ENCODE measurements around the gene EFCAB14.
"Not testable (repeated sequence)": the region's sequence is repeated elsewhere in the genome, so short reads cannot be mapped to it uniquely, and the experiment has no call there.

Gene EFCAB14

DNA sequence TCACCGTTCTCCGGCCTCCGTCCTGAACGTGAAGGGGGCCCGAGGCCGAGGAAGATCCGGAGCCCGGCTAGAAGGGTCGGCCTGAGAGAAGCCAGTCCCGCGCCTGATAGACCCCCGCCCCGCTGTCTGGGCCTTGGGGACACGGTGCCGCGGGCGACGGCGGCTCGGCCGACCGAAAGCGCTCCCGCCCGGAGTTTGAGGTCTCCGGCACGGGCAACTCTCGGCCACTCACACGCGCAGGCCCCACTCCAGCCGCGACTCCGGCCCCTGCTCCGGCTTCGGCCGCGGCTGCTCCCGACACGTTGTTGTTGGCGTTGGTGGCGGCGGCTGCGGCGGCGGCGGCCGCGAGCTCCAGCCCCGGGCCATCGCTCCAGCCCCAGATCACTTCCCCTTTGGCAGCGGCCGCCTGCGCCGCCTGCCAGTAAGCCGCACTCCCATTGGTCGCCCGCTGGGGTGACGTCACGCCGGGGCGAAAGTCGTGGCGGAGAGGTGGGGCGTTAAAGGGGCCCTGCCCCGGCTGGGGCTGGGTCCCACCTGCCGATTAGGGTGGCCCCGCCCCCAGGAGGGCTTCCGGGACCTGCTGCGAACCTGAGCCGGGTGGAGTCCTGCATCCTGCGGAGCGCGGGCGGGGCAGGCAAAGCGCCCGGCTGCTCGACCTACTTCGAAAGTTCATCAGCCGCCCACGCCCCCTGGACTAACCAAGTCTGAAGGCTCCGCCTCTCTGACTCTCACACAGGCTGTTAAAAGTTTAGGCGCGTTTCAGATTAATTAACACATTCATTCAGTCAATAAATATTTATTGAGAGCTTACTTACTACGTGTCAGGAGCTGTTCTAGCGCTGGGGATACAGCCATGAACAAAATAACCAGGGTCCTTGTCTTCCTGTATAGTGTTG is at the start of gene EFCAB14:
TSS of gene EFCAB14 (minus strand) at position 388 of the 896 bp plus-strand sequence. CDS start 1,027 bp downstream, outside the sequence.
- H3K27me3 Mint-ChIP-seq, result no peaks in the 10 kb centered on the region

DNA sequence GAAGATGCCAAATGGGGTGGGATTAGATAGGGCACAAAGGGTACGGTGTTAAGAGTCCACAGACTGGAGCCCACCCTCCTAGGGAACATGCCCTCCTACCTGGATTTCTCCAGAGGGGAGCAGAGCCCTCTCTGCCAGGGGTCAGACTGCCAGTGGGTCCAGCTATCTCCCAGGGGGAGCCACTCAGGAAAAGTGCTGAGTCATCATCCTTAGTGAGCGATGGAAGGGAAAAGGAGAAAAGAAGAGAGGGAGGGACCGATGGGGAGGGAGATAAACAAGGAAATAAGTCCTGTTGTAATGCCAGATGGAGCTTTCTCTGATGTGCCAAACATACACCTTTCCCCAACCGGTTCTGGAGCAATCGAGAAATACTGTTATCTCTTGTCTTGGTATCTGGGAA is 49.5 kb upstream of the EFCAB14 start:
- H3K4me3 Mint-ChIP-seq, result no peak overlapping the region
- no peaks in the 10 kb centered on the region for H3K4me1 Mint-ChIP-seq (ENCODE audit: low read depth)
- no peak overlapping the region for H3K27ac Mint-ChIP-seq
- peaks cover 27% of the 10 kb centered on the region for H3K9me3 Mint-ChIP-seq
- H3K36me3 Mint-ChIP-seq (ENCODE audit: low read depth), result no peaks in the 10 kb centered on the region
- H3K27me3 Mint-ChIP-seq, result peaks cover 21% of the 10 kb centered on the region

More for the DNA sequence above, at the start of gene EFCAB14:
- H3K27ac Mint-ChIP-seq, result peak within 1 kb of the TSS; percentile 92
- peaks cover 41% of the 10 kb centered on the region for H3K4me1 Mint-ChIP-seq (ENCODE audit: low read depth)
- peaks cover 25% of the 10 kb centered on the region for H3K36me3 Mint-ChIP-seq (ENCODE audit: low read depth)
- H3K9me3 Mint-ChIP-seq, result no peaks in the 10 kb centered on the region
- peak within 1 kb of the TSS; percentile 96 for H3K4me3 Mint-ChIP-seq

DNA sequence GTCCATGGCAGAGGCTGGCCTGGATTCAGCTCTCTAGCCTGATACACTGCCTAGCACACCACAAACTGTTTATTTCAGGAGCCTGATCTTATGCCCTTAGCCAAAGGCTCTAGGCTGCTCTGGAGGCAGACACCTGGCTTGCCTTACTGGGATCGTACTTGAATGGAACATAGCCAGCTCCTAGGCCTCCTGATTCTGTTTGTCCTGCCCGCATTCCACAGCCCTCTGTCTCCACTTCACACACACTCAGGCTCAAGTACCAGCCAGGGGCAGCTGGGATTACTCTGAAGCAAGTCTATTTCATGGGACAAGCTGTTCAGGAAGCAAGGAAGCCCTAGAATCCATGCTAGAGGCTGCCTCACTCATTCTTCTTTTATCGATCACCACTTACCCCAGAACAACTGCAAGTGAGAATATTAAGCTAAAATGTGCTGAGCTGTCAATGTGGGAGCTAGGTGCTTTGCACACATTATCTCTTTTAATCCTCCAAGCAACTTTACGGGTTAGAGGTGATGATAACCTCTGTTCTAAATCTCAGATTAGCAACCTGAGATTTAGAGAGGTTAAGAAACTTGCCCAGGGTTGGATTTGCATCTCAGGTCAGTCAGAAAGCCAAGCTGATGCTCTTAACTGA is 48.9 kb upstream of the EFCAB14 start:
- Mint-ChIP-seq H3K4me3 (no peak overlapping the region), H3K9me3 (peaks cover 27% of the 10 kb centered on the region), H3K27me3 (peaks cover 22% of the 10 kb centered on the region), H3K27ac (no peak overlapping the region), H3K4me1 (ENCODE audit: low read depth) (no peaks in the 10 kb centered on the region), H3K36me3 (ENCODE audit: low read depth) (no peaks in the 10 kb centered on the region)

- Mint-ChIP-seq H3K27ac (no peak overlapping the region), H3K27me3 (peaks cover 36% of the 10 kb centered on the region), H3K36me3 (ENCODE audit: low read depth) (no peaks in the 10 kb centered on the region), H3K4me1 (ENCODE audit: low read depth) (no peaks in the 10 kb centered on the region), H3K9me3 (peaks cover 6% of the 10 kb centered on the region), H3K4me3 (no peak overlapping the region)
These were observed 45.5 kb upstream of the EFCAB14 start for GRCh38 chr1:46764402-46764801.

DNA sequence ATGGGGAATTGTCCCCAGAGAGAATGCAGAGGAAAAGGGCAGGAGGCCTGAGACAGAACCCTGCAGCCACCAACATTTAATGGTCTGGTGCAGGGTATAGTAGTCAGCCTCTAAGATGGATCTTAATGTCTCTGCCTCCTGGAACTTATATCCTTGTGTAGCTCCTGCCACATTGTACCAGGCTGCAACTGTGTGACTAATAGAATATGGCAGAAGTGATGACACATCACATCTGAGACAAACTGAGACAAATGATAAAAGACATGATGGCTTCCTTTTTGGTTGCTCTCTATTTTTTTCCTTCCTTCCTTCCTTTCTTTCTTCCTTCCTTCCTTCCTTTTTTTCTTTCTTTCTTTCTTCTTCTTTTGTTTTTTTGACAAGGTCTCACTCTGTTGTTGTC is 42.8 kb upstream of the EFCAB14 start:
- H3K9me3 Mint-ChIP-seq, result no peaks in the 10 kb centered on the region
- no peaks in the 10 kb centered on the region for H3K36me3 Mint-ChIP-seq (ENCODE audit: low read depth)
- no peak overlapping the region for H3K4me3 Mint-ChIP-seq
- peaks cover 27% of the 10 kb centered on the region for H3K27me3 Mint-ChIP-seq
- no peak overlapping the region for H3K27ac Mint-ChIP-seq
- H3K4me1 Mint-ChIP-seq (ENCODE audit: low read depth), result no peaks in the 10 kb centered on the region

GRCh38 chr1:46760558-46761166 is 41.7 kb upstream of the EFCAB14 start:
- no peak overlapping the region for H3K4me3 Mint-ChIP-seq
- H3K36me3 Mint-ChIP-seq (ENCODE audit: low read depth), result no peaks in the 10 kb centered on the region
- H3K4me1 Mint-ChIP-seq (ENCODE audit: low read depth), result no peaks in the 10 kb centered on the region
- peaks cover 33% of the 10 kb centered on the region for H3K27me3 Mint-ChIP-seq
- H3K27ac Mint-ChIP-seq, result no peak overlapping the region
- H3K9me3 Mint-ChIP-seq, result no peaks in the 10 kb centered on the region

DNA sequence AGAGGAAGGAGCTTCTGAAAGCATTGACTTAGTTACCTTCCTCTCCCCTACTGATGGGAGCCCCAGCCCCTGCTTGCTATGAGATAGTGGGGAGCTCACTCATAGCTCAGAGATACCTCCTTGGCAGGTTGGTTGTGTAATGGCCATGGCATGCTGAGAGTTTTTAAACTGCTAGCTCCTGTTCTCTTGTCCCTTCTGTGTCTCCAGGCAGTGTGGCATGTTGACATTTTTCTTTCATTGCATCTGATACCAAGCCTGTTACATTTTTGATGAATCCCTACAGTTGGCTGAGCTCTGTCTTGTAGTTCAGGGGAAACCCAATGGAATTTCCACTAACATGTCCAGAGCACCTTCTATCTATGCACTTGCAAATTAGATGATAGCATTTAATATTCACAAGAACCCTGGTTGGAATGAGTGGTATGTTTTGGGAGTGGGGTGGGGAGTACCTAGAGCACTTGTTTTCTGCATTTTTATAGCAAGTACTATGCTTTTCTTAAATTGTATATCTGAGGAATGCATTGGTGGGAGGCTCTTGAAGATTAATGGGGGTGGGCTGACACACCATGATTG is 39.1 kb upstream of the EFCAB14 start:
- H3K36me3 Mint-ChIP-seq (ENCODE audit: low read depth), result no peaks in the 10 kb centered on the region
- H3K4me3 Mint-ChIP-seq, result no peak overlapping the region
- H3K9me3 Mint-ChIP-seq, result no peaks in the 10 kb centered on the region
- no peak overlapping the region for H3K27ac Mint-ChIP-seq
- H3K27me3 Mint-ChIP-seq, result peaks cover 34% of the 10 kb centered on the region
- no peaks in the 10 kb centered on the region for H3K4me1 Mint-ChIP-seq (ENCODE audit: low read depth)

GRCh38 chr1:46757247-46757955 is 38.5 kb upstream of the EFCAB14 start:
- Mint-ChIP-seq H3K4me3 (no peak overlapping the region), H3K27ac (no peak overlapping the region), H3K36me3 (ENCODE audit: low read depth) (no peaks in the 10 kb centered on the region), H3K9me3 (no peaks in the 10 kb centered on the region), H3K4me1 (ENCODE audit: low read depth) (no peaks in the 10 kb centered on the region), H3K27me3 (peaks cover 34% of the 10 kb centered on the region)

DNA sequence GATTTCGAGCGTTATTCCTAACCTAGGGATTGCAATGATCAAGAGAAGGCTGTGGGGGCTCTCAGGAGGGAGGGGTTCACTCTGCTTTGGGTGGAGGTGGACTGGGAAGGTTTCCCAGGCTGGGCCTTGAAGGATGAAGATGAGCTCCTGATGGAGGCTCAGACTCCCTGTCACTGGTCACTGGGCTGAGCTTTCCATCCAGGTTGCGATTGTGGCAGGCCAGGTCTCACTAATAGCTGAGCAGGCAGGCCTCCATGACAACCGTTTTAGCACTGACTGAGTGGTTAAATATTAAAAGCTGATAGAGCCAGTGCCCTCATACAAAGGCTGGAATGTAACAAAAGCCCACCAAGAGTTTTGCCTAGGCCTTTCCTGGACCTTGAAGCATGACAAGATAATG is 36.2 kb upstream of the EFCAB14 start:
- no peak overlapping the region for H3K4me3 Mint-ChIP-seq
- H3K27ac Mint-ChIP-seq, result no peak overlapping the region
- no peaks in the 10 kb centered on the region for H3K4me1 Mint-ChIP-seq (ENCODE audit: low read depth)
- H3K27me3 Mint-ChIP-seq, result peaks cover 38% of the 10 kb centered on the region
- no peaks in the 10 kb centered on the region for H3K9me3 Mint-ChIP-seq
- H3K36me3 Mint-ChIP-seq (ENCODE audit: low read depth), result no peaks in the 10 kb centered on the region

GRCh38 chr1:46754707-46755106 is 35.8 kb upstream of the EFCAB14 start:
- not testable (repeated sequence) for H3K9me3 Mint-ChIP-seq; H3K4me3 Mint-ChIP-seq; H3K36me3 Mint-ChIP-seq (ENCODE audit: low read depth); H3K4me1 Mint-ChIP-seq (ENCODE audit: low read depth); H3K27ac Mint-ChIP-seq
- H3K27me3 Mint-ChIP-seq, result peaks cover 38% of the 10 kb centered on the region

DNA sequence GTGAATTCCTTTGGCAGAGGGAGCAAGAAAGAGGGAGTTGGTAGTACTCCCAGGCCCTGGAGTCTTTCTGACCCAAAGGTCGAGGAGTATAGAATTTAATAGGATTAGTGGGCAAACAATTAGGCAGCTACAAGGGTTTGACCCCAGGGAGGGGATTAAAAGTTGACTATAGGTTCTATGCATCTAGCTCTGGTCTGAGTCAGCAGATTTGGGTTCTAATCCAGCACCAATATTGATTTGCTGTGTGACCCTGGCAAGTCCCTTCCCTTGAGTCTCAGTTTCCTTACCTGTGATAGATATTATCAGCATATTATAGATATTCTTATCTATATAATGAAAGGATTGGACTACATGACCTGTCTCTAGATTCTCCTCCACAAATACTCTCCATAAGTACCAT is 35.1 kb upstream of the EFCAB14 start:
- no peak overlapping the region for H3K27ac Mint-ChIP-seq
- no peaks in the 10 kb centered on the region for H3K36me3 Mint-ChIP-seq (ENCODE audit: low read depth)
- no peaks in the 10 kb centered on the region for H3K4me1 Mint-ChIP-seq (ENCODE audit: low read depth)
- H3K27me3 Mint-ChIP-seq, result peaks cover 36% of the 10 kb centered on the region
- no peaks in the 10 kb centered on the region for H3K9me3 Mint-ChIP-seq
- no peak overlapping the region for H3K4me3 Mint-ChIP-seq

DNA sequence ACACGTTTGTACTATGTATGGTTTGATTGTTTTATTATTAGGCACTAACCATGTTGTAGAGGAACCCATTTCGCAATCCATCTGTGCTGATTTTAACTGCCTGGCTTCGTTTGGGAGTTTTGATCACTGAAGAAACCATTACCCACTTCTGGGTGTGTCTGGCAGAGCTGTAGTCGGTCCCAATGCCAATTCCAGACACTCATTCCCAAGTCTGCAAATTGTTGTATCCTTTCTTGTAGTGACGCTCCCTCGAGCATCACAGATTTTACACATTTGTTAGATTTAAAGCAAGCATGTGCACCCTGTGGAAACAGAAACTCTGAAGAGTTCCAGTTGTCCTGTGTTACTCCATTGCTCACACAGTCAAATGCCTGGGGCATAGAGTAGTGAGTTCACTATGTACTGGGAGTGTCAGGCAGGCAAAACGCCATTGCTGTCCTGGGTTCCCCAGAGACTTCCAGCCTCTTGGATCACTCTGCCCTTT is 31.0 kb upstream of the EFCAB14 start:
- H3K36me3 Mint-ChIP-seq (ENCODE audit: low read depth), result no peaks in the 10 kb centered on the region
- H3K27ac Mint-ChIP-seq, result no peak overlapping the region
- H3K4me3 Mint-ChIP-seq, result no peak overlapping the region
- no peaks in the 10 kb centered on the region for H3K9me3 Mint-ChIP-seq
- no peaks in the 10 kb centered on the region for H3K4me1 Mint-ChIP-seq (ENCODE audit: low read depth)
- H3K27me3 Mint-ChIP-seq, result peaks cover 35% of the 10 kb centered on the region

- Mint-ChIP-seq H3K4me3 (no peak overlapping the region), H3K4me1 (ENCODE audit: low read depth) (no peaks in the 10 kb centered on the region), H3K27me3 (peaks cover 34% of the 10 kb centered on the region), H3K27ac (no peak overlapping the region), H3K36me3 (ENCODE audit: low read depth) (no peaks in the 10 kb centered on the region), H3K9me3 (no peaks in the 10 kb centered on the region)
These were observed 30.5 kb upstream of the EFCAB14 start for GRCh38 chr1:46749404-46749803.

- H3K4me1 Mint-ChIP-seq (ENCODE audit: low read depth), result no peaks in the 10 kb centered on the region
- H3K4me3 Mint-ChIP-seq, result no peak overlapping the region
- H3K27me3 Mint-ChIP-seq, result peaks cover 37% of the 10 kb centered on the region
- no peaks in the 10 kb centered on the region for H3K9me3 Mint-ChIP-seq
- no peaks in the 10 kb centered on the region for H3K36me3 Mint-ChIP-seq (ENCODE audit: low read depth)
- H3K27ac Mint-ChIP-seq, result no peak overlapping the region
These were observed 28.9 kb upstream of the EFCAB14 start for GRCh38 chr1:46747683-46748288.

Measured in stimulated activated naive CD8-positive, alpha-beta T cell treated with anti-CD3 and anti-CD28 coated beads, Interleukin-15, Interleukin-2, amounts not matched to agents 100 ng/mL and 50 ng/mL, for 24 hours (primary cell).